OCI-LY7 (cell line): Measurements from ENCODE around the gene RGCC.

Source experiments
- CTCF ChIP-seq: fragments of 200-600 bp; sonication (generic); conservative IDR thresholded peaks from 2 replicates; pipeline ENCODE4 v1.5.1; 2014; ENCODE audit warnings: mild to moderate bottlenecking, antibody characterized with exemption, low read length, moderate library complexity, mixed read lengths
- EZH2phosphoT487 ChIP-seq: fragments of 200-600 bp; sonication (generic); IDR thresholded peaks from 2 replicates; pipeline ENCODE4 v1.6.1; 2018; ENCODE audit warnings: low read depth, borderline replicate concordance, mild to moderate bottlenecking, mixed run types, antibody characterized with exemption, low read length, moderate library complexity, mixed read lengths

- no peak for TF ChIP-seq CTCF
- TF ChIP-seq EZH2phosphoT487 = no peak
Observed at GRCh38 chr13:41515491-41516139, 58.3 kb downstream of the RGCC start.
